HEK293T (cell line): ENCODE data around the gene TTC28.
A peak's percentile ranks its signal among the peaks of the same experiment; 100 is the strongest.

ENCODE experiments used
- CTCF ChIA-PET: fragments of 350-600 bp; formaldehyde crosslinking; extraction: SDS; loops from one replicate; lab custom pipeline; 2021; ENCODE audit warnings: antibody characterized with exemption, inconsistent platforms; lab: Yijun Ruan, JAX
- POLR2A ChIA-PET: fragments of 350-600 bp; formaldehyde crosslinking; extraction: SDS; loops from one replicate; lab custom pipeline; 2020; ENCODE audit warnings: antibody characterized with exemption, inconsistent platforms; lab: Yijun Ruan, JAX
- DNase-seq: peaks from one replicate; pipeline ENCODE4 v3.0.0; 2012; ENCODE audit warnings: mixed read lengths; ENCODE audit errors: extremely low spot score
- ARNT ChIP-seq: fragments of 450-650 bp; IDR thresholded peaks from 2 replicates; pipeline ENCODE4 v1.6.1; 2017; ENCODE audit warnings: mild to moderate bottlenecking
- BHLHE40 ChIP-seq: fragments of 450-650 bp; IDR thresholded peaks from 2 replicates; pipeline ENCODE4 v1.6.1; 2016; ENCODE audit warnings: mild to moderate bottlenecking, moderate library complexity, borderline replicate concordance
- CTBP1 ChIP-seq: fragments of 450-650 bp; IDR thresholded peaks from 2 replicates; pipeline ENCODE4 v1.6.1; 2016; ENCODE audit warnings: borderline replicate concordance
- ELF4 ChIP-seq: fragments of 450-650 bp; IDR thresholded peaks from 2 replicates; pipeline ENCODE4 v1.6.1; 2017; ENCODE audit warnings: antibody characterized with exemption
- FOXA1 ChIP-seq: fragments of 450-650 bp; IDR thresholded peaks from 2 replicates; pipeline ENCODE4 v1.6.1; 2016; ENCODE audit warnings: mild to moderate bottlenecking
- FOXK2 ChIP-seq: fragments of 450-650 bp; IDR thresholded peaks from 2 replicates; pipeline ENCODE4 v1.6.1; 2016; ENCODE audit warnings: mild to moderate bottlenecking
- FOXM1 ChIP-seq: fragments of 450-650 bp; IDR thresholded peaks from 2 replicates; pipeline ENCODE4 v1.6.1; 2017; ENCODE audit warnings: mild to moderate bottlenecking, borderline replicate concordance
- HDGF ChIP-seq: fragments of 450-650 bp; IDR thresholded peaks from 2 replicates; pipeline ENCODE4 v1.6.1; 2017; ENCODE audit warnings: antibody characterized with exemption, borderline replicate concordance
- L3MBTL2 ChIP-seq: fragments of 450-650 bp; conservative IDR thresholded peaks from 2 replicates; pipeline ENCODE4 v1.6.1; 2016; ENCODE audit warnings: mild to moderate bottlenecking
- LEF1 ChIP-seq: fragments of 450-650 bp; IDR thresholded peaks from 2 replicates; pipeline ENCODE4 v1.6.1; 2017; ENCODE audit warnings: mild to moderate bottlenecking, borderline replicate concordance
- NFRKB ChIP-seq: fragments of 450-650 bp; IDR thresholded peaks from 2 replicates; pipeline ENCODE4 v1.6.1; 2016; ENCODE audit warnings: mild to moderate bottlenecking, moderate library complexity
- PKNOX1 ChIP-seq: fragments of 450-650 bp; IDR thresholded peaks from 2 replicates; pipeline ENCODE4 v1.6.1; 2016
- SP1 ChIP-seq: fragments of 450-650 bp; IDR thresholded peaks from 2 replicates; pipeline ENCODE4 v1.6.1; 2017
- SUZ12 ChIP-seq: fragments of 450-650 bp; IDR thresholded peaks from 2 replicates; pipeline ENCODE4 v1.6.1; 2016; ENCODE audit warnings: mild to moderate bottlenecking
- TARDBP ChIP-seq: fragments of 450-650 bp; IDR thresholded peaks from 2 replicates; pipeline ENCODE4 v1.6.1; 2016
- ZNF384 ChIP-seq: fragments of 450-650 bp; IDR thresholded peaks from 2 replicates; pipeline ENCODE4 v1.6.1; 2016

TTC28 gene

GRCh38 chr22:28146401-28147314 is 533.0 kb downstream of the TTC28 start:
- TF ChIP-seq ZNF384 (no peak), HDGF (no peak), FOXM1 (no peak), ELF4 (no peak), BHLHE40 (no peak)
- CTCF ChIA-PET: no interaction called here

GRCh38 chr22:28143961-28144745 is 535.5 kb downstream of the TTC28 start:
- POLR2A ChIA-PET: no interaction called here
- CTCF ChIA-PET: interaction anchor here (0.6 kb wide), 2 partner anchors 34 to 1001 kb away, joined by 3 to 4 read pairs; no protein-coding TSS in a partner anchor
- DNase-seq: no peak
- TF ChIP-seq L3MBTL2: no peak
- TF ChIP-seq TARDBP: no peak
- no peak for TF ChIP-seq LEF1
- no peak for TF ChIP-seq BHLHE40
- TF ChIP-seq SP1: no peak
- TF ChIP-seq NFRKB: no peak
- no peak for TF ChIP-seq ZNF384
- no peak for TF ChIP-seq CTBP1
- no peak for TF ChIP-seq FOXA1
- TF ChIP-seq ARNT: no peak
- TF ChIP-seq SUZ12: no peak
- TF ChIP-seq HDGF: no peak
- no peak for TF ChIP-seq PKNOX1
- TF ChIP-seq FOXM1: no peak

More at GRCh38 chr22:28146401-28147314, 533.0 kb downstream of the TTC28 start:
- no peak for DNase-seq
- POLR2A ChIA-PET: no interaction called here

GRCh38 chr22:28143241-28143865 is 536.3 kb downstream of the TTC28 start:
- TF ChIP-seq FOXK2 (no peak), SUZ12 (no peak), FOXM1 (no peak), CTBP1 (no peak), HDGF (no peak), TARDBP (no peak), ZNF384 (no peak), SP1 (no peak), NFRKB (no peak), L3MBTL2 (no peak)
- DNase-seq: no peak
- POLR2A ChIA-PET: no interaction called here
- CTCF ChIA-PET: interaction anchor here (1.0 kb wide), 1 partner anchor 31 kb away, joined by 4 read pairs; no protein-coding TSS in a partner anchor

- TF ChIP-seq PKNOX1: peak; percentile 90
- no peak for TF ChIP-seq ELF4
- peak; percentile 61; the same call in 1 of the 2 replicates for TF ChIP-seq CTBP1
- ChIA-PET CTCF (interaction anchor here (0.8 to 1.0 kb wide), 2 partner anchors 9 to 30 kb away, joined by 3 to 4 read pairs; no protein-coding TSS in a partner anchor), POLR2A (no interaction called here)
- DNase-seq: peak; percentile 46
Observed at GRCh38 chr22:28142361-28142961, 537.2 kb downstream of the TTC28 start.

GRCh38 chr22:28141614-28142013 is 538.0 kb downstream of the TTC28 start:
- TF ChIP-seq LEF1 (no peak), SUZ12 (no peak), L3MBTL2 (no peak), BHLHE40 (no peak), CTBP1 (no peak), ZNF384 (no peak), HDGF (no peak), FOXM1 (no peak), PKNOX1 (no peak), ELF4 (no peak), SP1 (no peak), ARNT (no peak), NFRKB (no peak), FOXK2 (no peak), FOXA1 (no peak), TARDBP (no peak)
- POLR2A ChIA-PET: no interaction called here
- CTCF ChIA-PET: no interaction called here
- no peak for DNase-seq
